HepG2 (cell line): ENCODE data around the gene ARHGAP45. TPM values are rescaled to one million over a fixed set of nuclear protein-coding genes. Genes with fewer than 3 reads are reported as not detected.

Experiments used
- ARNT2 ChIP-seq: sonication (generic); formaldehyde crosslinking; IDR thresholded peaks from 2 replicates; pipeline ENCODE4 v1.8.0; 2022; ENCODE audit warnings: mild to moderate bottlenecking, low read depth, missing genetic modification reagents, moderate library complexity
- BCL3 ChIP-seq: sonication (generic); formaldehyde crosslinking; IDR thresholded peaks from 2 replicates; pipeline ENCODE4 v1.5.1; 2020; ENCODE audit warnings: mild to moderate bottlenecking, missing genetic modification reagents, moderate library complexity
- CTCF ChIP-seq: sonication (generic); formaldehyde crosslinking; IDR thresholded peaks from 2 replicates; pipeline ENCODE4 v1.5.0; 2020; ENCODE audit warnings: mild to moderate bottlenecking, missing genetic modification reagents, moderate library complexity
- HDAC1 ChIP-seq: sonication (generic); formaldehyde crosslinking; IDR thresholded peaks from 2 replicates; pipeline ENCODE4 v1.5.1; 2020; ENCODE audit warnings: mild to moderate bottlenecking, missing genetic modification reagents
- HNF1B ChIP-seq: sonication (generic); formaldehyde crosslinking; IDR thresholded peaks from 2 replicates; pipeline ENCODE4 v1.5.1; 2020; ENCODE audit warnings: mild to moderate bottlenecking, moderate library complexity, missing genetic modification reagents
- HNRNPK ChIP-seq: fragments of 200-400 bp; formaldehyde crosslinking; IDR thresholded peaks from 2 replicates; pipeline ENCODE4 v1.6.1; 2018; ENCODE audit warnings: low read length, low read depth, moderate library complexity, mild to moderate bottlenecking; ENCODE audit not compliant: poor library complexity, severe bottlenecking
- PITX1 ChIP-seq: sonication (generic); formaldehyde crosslinking; IDR thresholded peaks from 2 replicates; pipeline ENCODE4 v1.5.1; 2020; ENCODE audit warnings: mild to moderate bottlenecking, missing genetic modification reagents
- PRDM15 ChIP-seq: sonication (generic); formaldehyde crosslinking; IDR thresholded peaks from 2 replicates; pipeline ENCODE4 v1.4.0; 2020; ENCODE audit warnings: missing genetic modification reagents
- SIN3A ChIP-seq: IDR thresholded peaks from 2 replicates; pipeline ENCODE4 v1.6.1; 2011; ENCODE audit warnings: low read depth, mild to moderate bottlenecking, control low read depth, low read length, borderline replicate concordance
- THAP7 ChIP-seq: sonication (generic); formaldehyde crosslinking; IDR thresholded peaks from 2 replicates; pipeline ENCODE4 v1.8.1; 2023; ENCODE audit warnings: mild to moderate bottlenecking, missing genetic modification reagents
- YEATS4 ChIP-seq: sonication (generic); formaldehyde crosslinking; IDR thresholded peaks from 2 replicates; pipeline ENCODE4 v1.4.0; 2020; ENCODE audit warnings: missing genetic modification reagents, borderline replicate concordance
- ZBTB21 ChIP-seq: sonication (generic); formaldehyde crosslinking; IDR thresholded peaks from 2 replicates; pipeline ENCODE4 v1.4.0; 2020; ENCODE audit warnings: missing genetic modification reagents
- ZFYVE20 ChIP-seq: sonication (generic); formaldehyde crosslinking; IDR thresholded peaks from 2 replicates; pipeline ENCODE4 v1.8.0; 2023; ENCODE audit warnings: low read depth, mild to moderate bottlenecking, moderate library complexity, missing genetic modification reagents, borderline replicate concordance
- ZMYM4 ChIP-seq: sonication (generic); formaldehyde crosslinking; IDR thresholded peaks from 2 replicates; pipeline ENCODE4 v1.8.1; 2023; ENCODE audit warnings: mild to moderate bottlenecking, missing genetic modification reagents
- ZNF263 ChIP-seq: sonication (generic); formaldehyde crosslinking; IDR thresholded peaks from 2 replicates; pipeline ENCODE4 v1.4.0; 2020; ENCODE audit warnings: missing genetic modification reagents
- ZNF691 ChIP-seq: sonication (generic); formaldehyde crosslinking; IDR thresholded peaks from 2 replicates; pipeline ENCODE4 v1.4.0; 2020; ENCODE audit warnings: missing genetic modification reagents, low read depth, mild to moderate bottlenecking, borderline replicate concordance
- polyA plus RNA-seq, 8 experiments: library from polyadenylated mRNA; depleted of rRNA in 3 of 8; stranded (reverse) in 7 of 8; unstranded in 1 of 8; fragments of >200 nt; fragmentation: Illumina TruSeq in 4 of 8; extraction: Trizol in 4 of 8; gene quantifications; 2 replicates each; pipeline versions ENCODE4 v1.2.1 to v1.2.3, GENCODE V29; 2011 to 2016; ENCODE audit warnings: low read depth in 4 of 8, missing spikeins in 1 of 8, mixed read lengths in 1 of 8; ENCODE audit not compliant: insufficient read depth in 1 of 8
- total RNA-seq, 5 experiments: library from RNA; depleted of rRNA; stranded (reverse); fragments of >200 nt; fragmentation: Illumina TruSeq; extraction: Trizol; gene quantifications; 2 replicates each; pipeline ENCODE4 v1.2.3, GENCODE V29; 2016; ENCODE audit warnings: low read depth in 1 of 5

Gene ARHGAP45
- total and polyA plus RNA-seq, 2 of the 13 experiments (the other 11 are each of a cell fraction or from before 2014, with no cell fraction given), result 0.84 to 32.0 TPM

GRCh38 chr19:1064661-1065605, 2.0 kb upstream of the ARHGAP45 start (continued):
- TF ChIP-seq CTCF (CRISPR knock-in tag) (peak; percentile 77), ARNT2 (peak; percentile 35; the same call in 1 of the 2 replicates), ZFYVE20 (CRISPR knock-in tag) (no peak; the same call in 1 of the 2 replicates), ZNF691 (CRISPR knock-in tag) (peak; percentile 76; the same call in 1 of the 2 replicates), ZNF263 (CRISPR knock-in tag) (peak; percentile 89), HDAC1 (CRISPR knock-in tag) (peak; percentile 62; the same call in 1 of the 2 replicates), ZMYM4 (CRISPR knock-in tag) (peak; percentile 29; the same call in 1 of the 2 replicates), PITX1 (CRISPR knock-in tag) (peak; percentile 47), SIN3A (no peak), ZBTB21 (CRISPR knock-in tag) (no peak), HNRNPK (peak; percentile 60), THAP7 (CRISPR knock-in tag) (peak; percentile 6; the same call in 1 of the 2 replicates), YEATS4 (peak; percentile 45; the same call in 1 of the 2 replicates), PRDM15 (no peak), HNF1B (CRISPR knock-in tag) (peak; percentile 17; the same call in 1 of the 2 replicates), BCL3 (CRISPR knock-in tag) (peak; percentile 72)
